PFSK-1 (cell line): ENCODE data around the gene PIK3R3.

Experiments used
- POLR2AphosphoS5 ChIP-seq: IDR thresholded peaks from 2 replicates; pipeline ENCODE4 v1.6.1; 2012; ENCODE audit warnings: low read depth, mild to moderate bottlenecking, control low read depth, low read length, moderate library complexity
- REST ChIP-seq, 2 experiments: IDR thresholded peaks; 2 replicates each; pipeline versions ENCODE4 v1.6.1 to v1.8.0; 2011 to 2012; ENCODE audit warnings: low read depth in 2 of 2, low read length in 2 of 2, control low read depth in 1 of 2, inconsistent platforms in 1 of 2, mild to moderate bottlenecking in 1 of 2, moderate library complexity in 1 of 2; ENCODE audit not compliant: insufficient read depth in 1 of 2
- SIN3A ChIP-seq: IDR thresholded peaks from 2 replicates; pipeline ENCODE4 v1.6.1; 2012; ENCODE audit warnings: mild to moderate bottlenecking, low read length, moderate library complexity, borderline replicate concordance; ENCODE audit not compliant: insufficient read depth

- TF ChIP-seq POLR2AphosphoS5 = no peak
- no peak for TF ChIP-seq SIN3A
- no peak for TF ChIP-seq REST (IDR thresholded peaks at IDR 0.05; ENCODE audit: insufficient read depth in 1 of 2, low read depth in 2 of 2, low read length in 2 of 2)
Measured at GRCh38 chr1:46065405-46065804, 67.0 kb downstream of the PIK3R3 start.
